Thyroid gland (tissue), 4 donors: ENCODE measurements around the gene PFN3.

Source experiments
- POLR2A ChIP-seq, 2 donors: fragments of 450-650 bp; IDR thresholded peaks; one replicate each; pipeline ENCODE4 v1.6.1; 2017; ENCODE audit warnings: antibody characterized with exemption in 2 of 2, mild to moderate bottlenecking in 2 of 2, moderate library complexity in 1 of 2
- TF ChIP-seq, protein P1 (sequence below), 6 experiments: fragments of 200-600 bp in 3 of 6; fragments of 450-650 bp in 3 of 6; sonication (generic) in 3 of 6; IDR thresholded peaks; one replicate each; pipeline ENCODE4 v1.5.1; 2016 to 2019; ENCODE audit warnings: antibody characterized with exemption in 6 of 6, mild to moderate bottlenecking in 2 of 6, inconsistent platforms in 1 of 6, moderate library complexity in 1 of 6

DNA sequence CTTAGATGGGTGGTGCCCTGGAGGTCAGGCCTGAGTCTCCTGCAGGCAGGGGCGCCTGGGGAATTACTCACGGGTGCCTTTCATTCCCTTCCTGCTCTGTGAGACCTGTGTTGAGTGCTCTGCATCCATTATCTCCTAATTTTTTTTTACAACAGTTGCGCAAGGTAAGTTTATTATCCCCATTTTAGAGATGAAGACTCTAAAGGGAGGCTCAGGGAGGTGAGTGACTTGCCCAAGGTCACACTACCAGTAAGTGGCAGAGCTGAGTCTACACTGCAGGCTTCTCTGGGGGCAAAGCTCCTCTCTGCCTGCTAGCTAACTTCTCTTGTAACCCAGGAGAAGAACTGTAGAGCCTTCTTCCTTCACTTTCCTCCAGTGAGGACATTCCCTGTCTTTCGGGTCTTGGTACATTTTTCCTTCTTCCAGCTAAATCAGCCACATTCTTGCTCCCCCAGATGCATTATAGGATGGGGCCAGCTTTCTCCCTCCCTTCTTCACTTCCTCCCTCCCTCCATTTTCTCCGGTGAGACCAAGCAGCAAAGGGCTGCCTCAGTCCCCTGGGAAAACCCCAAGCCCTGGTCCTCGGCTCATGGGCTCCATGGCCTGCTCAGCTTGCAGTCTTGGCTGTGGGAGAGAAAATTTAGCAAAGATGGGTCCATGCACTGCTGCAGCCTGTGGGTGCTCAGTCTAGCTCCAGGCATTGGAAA lies 47.9 kb upstream of the PFN3 start:
- TF ChIP-seq, protein P1, sequence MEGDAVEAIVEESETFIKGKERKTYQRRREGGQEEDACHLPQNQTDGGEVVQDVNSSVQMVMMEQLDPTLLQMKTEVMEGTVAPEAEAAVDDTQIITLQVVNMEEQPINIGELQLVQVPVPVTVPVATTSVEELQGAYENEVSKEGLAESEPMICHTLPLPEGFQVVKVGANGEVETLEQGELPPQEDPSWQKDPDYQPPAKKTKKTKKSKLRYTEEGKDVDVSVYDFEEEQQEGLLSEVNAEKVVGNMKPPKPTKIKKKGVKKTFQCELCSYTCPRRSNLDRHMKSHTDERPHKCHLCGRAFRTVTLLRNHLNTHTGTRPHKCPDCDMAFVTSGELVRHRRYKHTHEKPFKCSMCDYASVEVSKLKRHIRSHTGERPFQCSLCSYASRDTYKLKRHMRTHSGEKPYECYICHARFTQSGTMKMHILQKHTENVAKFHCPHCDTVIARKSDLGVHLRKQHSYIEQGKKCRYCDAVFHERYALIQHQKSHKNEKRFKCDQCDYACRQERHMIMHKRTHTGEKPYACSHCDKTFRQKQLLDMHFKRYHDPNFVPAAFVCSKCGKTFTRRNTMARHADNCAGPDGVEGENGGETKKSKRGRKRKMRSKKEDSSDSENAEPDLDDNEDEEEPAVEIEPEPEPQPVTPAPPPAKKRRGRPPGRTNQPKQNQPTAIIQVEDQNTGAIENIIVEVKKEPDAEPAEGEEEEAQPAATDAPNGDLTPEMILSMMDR (IDR thresholded peaks at IDR 0.05), result no peak
- TF ChIP-seq POLR2A (IDR thresholded peaks at IDR 0.05), result no peak
